ENCODE results near the gene FAM110D.

Gene FAM110D

GRCh38 chr1:26187882-26188281 lies 29.0 kb downstream of the FAM110D start:
- DNase-seq (ENCODE audit: low read depth in 2 of 2, low spot score in 1 of 2), result no peak

- DNase-seq (ENCODE audit: low read depth in 2 of 2, low spot score in 1 of 2), result no peak
These were observed 29.6 kb downstream of the FAM110D start for GRCh38 chr1:26188477-26188876.

DNA sequence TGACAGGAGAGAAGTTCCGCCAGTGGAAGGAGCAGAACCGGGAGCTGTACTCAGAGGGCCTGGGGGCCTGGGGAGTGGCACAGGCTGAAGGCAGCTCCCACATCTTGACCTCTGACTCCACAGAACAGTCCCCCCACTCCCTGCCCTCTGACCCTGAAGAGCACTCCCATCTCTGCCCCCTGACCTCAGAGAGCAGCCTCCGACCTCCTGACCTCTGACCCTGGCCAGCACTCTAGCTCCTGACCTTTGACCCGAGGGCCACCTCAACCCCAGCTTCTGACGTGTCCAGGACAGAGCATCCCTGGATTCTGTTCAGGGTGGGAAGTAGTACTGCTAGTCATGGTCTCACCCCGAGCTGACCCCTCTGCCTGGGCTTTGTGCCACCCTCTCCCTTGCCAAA lies 30.5 kb downstream of the FAM110D start:
- no peak for DNase-seq (ENCODE audit: low read depth in 2 of 2, low spot score in 1 of 2)

GRCh38 chr1:26189751-26190275 lies 30.9 kb downstream of the FAM110D start:
- DNase-seq (ENCODE audit: low read depth in 2 of 2, low spot score in 1 of 2), result no peak

DNA sequence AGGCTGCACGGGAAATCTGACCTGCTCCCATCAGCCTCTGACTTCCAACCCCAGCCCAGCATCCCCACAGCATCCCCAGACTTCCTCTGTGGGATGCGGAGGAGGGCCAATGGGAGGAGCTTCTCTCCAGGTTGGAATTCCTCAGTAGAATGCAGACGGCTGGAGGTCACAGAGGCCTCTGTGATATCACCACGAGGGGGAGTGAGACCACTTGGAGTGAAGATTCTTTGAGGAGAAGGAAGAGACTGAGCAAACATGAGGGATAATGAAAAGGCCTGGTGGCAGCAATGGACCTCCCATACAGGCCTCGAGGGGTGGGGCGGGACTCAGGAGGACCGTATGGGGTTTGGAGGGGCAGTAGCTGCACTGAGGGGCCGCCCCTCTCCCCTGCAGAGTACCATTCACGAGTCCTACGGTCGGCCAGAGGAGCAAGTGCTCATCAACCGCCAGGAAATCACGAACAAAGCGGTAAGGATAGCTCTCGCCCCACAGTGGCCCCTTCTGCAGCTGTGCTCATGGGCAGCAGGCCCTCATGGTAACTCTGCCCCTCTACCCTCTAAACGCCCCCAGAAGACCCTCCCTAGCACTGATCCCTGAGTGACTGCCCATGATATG lies 31.6 kb downstream of the FAM110D start, which contains the start of gene CATSPER4:
Gene CATSPER4, plus strand, starts transcription at position 230 of the 615 bp plus-strand sequence. Its CDS starts 26 bp downstream, at position 256.
- no peak for DNase-seq (ENCODE audit: low read depth in 2 of 2, low spot score in 1 of 2)

- DNase-seq (ENCODE audit: low read depth in 2 of 2, low spot score in 1 of 2), result no peak
These were observed 32.9 kb downstream of the FAM110D start for GRCh38 chr1:26191739-26192138.

DNA sequence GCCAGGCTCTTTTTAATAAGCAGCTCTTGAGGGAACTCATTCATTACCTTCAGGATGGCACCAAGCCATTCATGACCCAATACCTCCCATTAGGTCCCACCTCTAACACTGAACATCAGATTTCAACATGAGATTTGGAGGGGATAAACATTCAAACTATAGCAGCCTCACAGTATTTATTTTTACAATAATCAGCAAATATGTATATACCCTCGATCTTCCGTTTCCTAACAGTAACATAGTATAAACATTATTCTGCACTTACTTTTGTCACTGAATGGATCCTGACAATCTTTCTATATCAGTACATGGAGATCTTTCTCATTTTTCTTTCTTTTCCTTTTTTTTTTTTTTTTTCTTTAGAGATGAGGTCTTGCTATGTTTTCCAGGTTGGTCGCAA lies 36.9 kb downstream of the FAM110D start:
- DNase-seq (ENCODE audit: low read depth in 2 of 2, low spot score in 1 of 2), result no peak

DNA sequence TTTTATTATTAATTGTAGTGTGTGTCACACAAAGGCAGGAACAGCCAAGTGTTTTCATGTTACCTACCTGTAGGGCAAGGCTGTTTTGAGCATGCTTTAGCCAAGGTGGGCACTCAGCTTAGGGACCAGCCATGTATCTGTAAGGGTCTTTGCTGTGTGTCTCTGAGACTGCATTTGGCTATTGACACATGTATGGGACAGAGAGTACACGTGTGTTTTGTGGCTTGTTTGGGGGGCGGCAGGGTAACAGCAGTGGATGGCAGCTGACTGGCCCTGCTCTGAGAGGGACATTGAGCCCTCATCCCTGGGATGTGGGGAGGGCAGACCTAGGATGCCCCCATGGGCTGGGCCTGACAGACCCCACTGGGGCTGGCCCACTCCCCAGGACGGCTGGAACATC lies 38.4 kb downstream of the FAM110D start:
- no peak for DNase-seq (ENCODE audit: low read depth in 2 of 2, low spot score in 1 of 2)

GRCh38 chr1:26197813-26198212 lies 38.9 kb downstream of the FAM110D start:
- DNase-seq (ENCODE audit: low read depth in 2 of 2, low spot score in 1 of 2), result no peak

DNA sequence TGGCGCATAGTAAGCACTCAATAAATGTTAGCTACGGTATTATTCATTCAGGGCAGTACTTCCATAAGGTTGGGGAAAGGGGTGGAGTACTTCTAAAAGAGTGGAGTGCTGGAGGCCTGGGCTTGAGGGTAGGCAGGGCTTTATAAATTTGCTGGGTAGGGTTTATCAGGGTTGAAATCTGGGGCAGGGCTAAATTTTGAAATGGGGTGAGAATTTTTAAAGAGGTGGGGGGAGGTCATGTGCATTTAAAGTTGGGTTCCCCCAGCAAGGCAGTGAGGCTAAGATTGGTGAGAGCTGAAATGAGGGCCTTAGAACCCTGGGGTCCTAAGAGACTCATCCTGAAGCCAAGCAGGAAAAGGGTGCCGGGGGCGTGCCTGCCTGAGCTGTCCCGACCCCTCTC lies 41.5 kb downstream of the FAM110D start:
- no peak for DNase-seq (ENCODE audit: low read depth in 2 of 2, low spot score in 1 of 2)

- DNase-seq (ENCODE audit: low read depth in 2 of 2, low spot score in 1 of 2), result no peak
These were observed 44.9 kb downstream of the FAM110D start for GRCh38 chr1:26203642-26204318.

DNA sequence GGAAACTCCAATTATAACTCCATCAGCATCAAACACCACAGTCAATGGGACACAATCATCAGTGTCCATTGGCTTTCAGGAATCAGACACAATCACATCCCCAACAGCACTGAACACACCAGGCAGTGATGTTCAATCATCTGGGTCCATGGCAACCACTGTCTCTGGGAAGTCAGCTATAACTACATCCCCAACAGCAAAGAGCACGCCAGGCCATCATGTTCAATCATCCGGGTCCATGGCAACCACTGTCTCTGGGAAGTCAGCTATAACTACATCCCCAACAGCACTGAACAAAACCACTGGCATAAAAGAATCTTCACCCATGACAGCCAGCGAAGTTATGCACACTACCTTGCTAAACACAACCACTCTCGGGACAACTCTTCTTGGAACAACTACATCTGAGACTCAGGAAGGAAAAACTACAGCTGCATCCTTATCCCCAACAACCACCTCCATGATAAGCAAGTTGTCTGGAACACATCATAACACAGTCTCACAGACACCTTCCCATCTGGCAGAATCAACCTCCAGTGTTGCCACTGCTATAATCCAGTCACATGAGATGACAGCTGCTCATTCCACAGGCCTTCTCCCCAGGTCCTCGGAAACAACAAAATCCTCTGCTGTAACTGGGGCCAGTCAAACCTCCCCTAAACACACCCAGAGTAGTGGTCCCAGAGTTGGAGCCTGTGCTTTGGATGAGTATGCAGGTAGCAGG lies 51.4 kb downstream of the FAM110D start:
- no peak for DNase-seq (ENCODE audit: low read depth in 2 of 2, low spot score in 1 of 2)

DNA sequence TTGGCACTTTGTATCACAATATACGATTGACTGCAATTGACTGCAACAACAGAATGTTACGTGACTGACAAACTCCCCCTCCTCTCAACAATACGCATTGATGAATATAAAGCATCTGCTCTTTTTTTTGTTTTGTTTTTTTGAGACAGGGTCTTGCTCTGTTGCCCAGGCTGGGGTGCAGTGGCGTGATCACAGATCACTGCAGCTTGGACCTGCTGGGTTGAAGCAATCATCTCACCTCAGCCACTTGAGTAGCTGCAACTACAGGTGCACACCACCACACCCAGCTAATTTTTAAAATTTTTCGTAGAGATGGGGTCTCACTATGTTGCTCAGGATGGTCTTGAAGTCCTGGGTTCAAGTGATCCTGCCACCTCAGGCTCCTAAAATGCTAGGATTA lies 53.8 kb downstream of the FAM110D start:
- no peak for DNase-seq (ENCODE audit: low read depth in 2 of 2, low spot score in 1 of 2)

DNA sequence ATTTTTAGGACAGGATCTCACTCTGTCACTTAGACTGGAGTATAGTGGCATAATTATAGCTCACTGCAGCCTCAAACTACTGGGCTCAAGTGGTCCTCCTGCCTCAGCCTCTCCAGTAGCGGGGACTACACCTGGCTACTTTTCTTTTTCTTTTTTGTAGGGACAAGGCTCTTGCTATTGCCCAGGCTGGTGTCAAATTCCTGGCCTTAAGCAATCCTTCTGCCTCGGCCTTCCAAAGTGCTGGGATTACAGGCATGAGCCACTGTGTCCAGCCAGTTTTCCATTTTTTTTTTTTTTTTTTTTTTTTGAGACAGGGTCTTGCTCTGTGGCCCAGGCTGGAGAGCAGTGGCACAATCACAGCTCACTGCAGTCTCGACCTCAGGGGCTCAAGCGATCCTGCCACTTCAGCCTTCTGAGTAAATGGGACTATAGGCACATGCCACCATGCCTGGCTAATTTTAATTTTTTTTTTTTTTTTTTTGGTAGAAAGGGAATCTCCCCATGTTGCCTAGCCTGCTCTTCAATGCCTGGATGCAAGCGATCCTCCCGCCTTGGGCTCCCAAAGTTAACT lies 54.5 kb downstream of the FAM110D start:
- DNase-seq (ENCODE audit: low read depth in 2 of 2, low spot score in 1 of 2), result no peak

All from stimulated activated CD8-positive, alpha-beta memory T cell treated with anti-CD3 and anti-CD28 coated beads, Interleukin-4, amount 100 ng/mL, for 1 hour (primary cell).